Transverse colon (tissue), 4 donors: ENCODE data around the gene RNF126.

Experiments used
- CTCF ChIP-seq, 5 experiments: fragments of 200-600 bp in 3 of 5; fragments of 450-650 bp in 2 of 5; sonication (generic) in 3 of 5; IDR thresholded peaks; 1 replicate in 2 of 5; 2 replicates in 3 of 5; pipeline ENCODE4 v1.5.1; 2016 to 2017; ENCODE audit warnings: antibody characterized with exemption in 5 of 5, inconsistent platforms in 3 of 5, mild to moderate bottlenecking in 2 of 5, moderate library complexity in 1 of 5
- EP300 ChIP-seq: sonication (generic); formaldehyde crosslinking; IDR thresholded peaks from one replicate; pipeline ENCODE4 v1.6.1; 2017; ENCODE audit warnings: antibody characterized with exemption, low read depth
- POLR2AphosphoS5 ChIP-seq, 3 donors: sonication (generic); formaldehyde crosslinking; IDR thresholded peaks; one replicate each; pipeline ENCODE4 v1.6.1; 2016; ENCODE audit warnings: antibody characterized with exemption in 3 of 3

- TF ChIP-seq CTCF (IDR thresholded peaks at IDR 0.05) (no peak), EP300 (no peak), POLR2AphosphoS5 (IDR thresholded peaks at IDR 0.05) (no peak)
Measured at GRCh38 chr19:611481-611868, 51.5 kb downstream of the RNF126 start.
